NCI-H187 treated with DMSO at 0.1 percent for 48 hours (cell line): ENCODE measurements around the gene KIF2A.

Experiments
- DNase-seq: peaks from one replicate; lab custom pipeline; 2025; lab: John Stamatoyannopoulos, UW

The KIF2A gene

GRCh38 chr5:62328772-62329491 lies 22.9 kb downstream of the KIF2A start:
- DNase-seq: peak; percentile 46

- DNase-seq: no peak
Observed at GRCh38 chr5:62330302-62330701, 24.3 kb downstream of the KIF2A start.

GRCh38 chr5:62331921-62332320 lies 25.9 kb downstream of the KIF2A start:
- DNase-seq: no peak

GRCh38 chr5:62333250-62333794 lies 27.3 kb downstream of the KIF2A start:
- DNase-seq: no peak

- DNase-seq: no peak
Observed at GRCh38 chr5:62334082-62334481, 28.1 kb downstream of the KIF2A start.

- DNase-seq: no peak
Observed at GRCh38 chr5:62340392-62340791, 34.4 kb downstream of the KIF2A start.

GRCh38 chr5:62340979-62341378 lies 35.0 kb downstream of the KIF2A start:
- no peak for DNase-seq

GRCh38 chr5:62341783-62342475 lies 35.9 kb downstream of the KIF2A start:
- DNase-seq: no peak

- DNase-seq: no peak
Observed at GRCh38 chr5:62342476-62342837, 36.5 kb downstream of the KIF2A start.

GRCh38 chr5:62343428-62343827 lies 37.4 kb downstream of the KIF2A start:
- DNase-seq: no peak

GRCh38 chr5:62346748-62347147 lies 40.7 kb downstream of the KIF2A start:
- DNase-seq: no peak

- DNase-seq: no peak
Observed at GRCh38 chr5:62347928-62348327, 41.9 kb downstream of the KIF2A start.

GRCh38 chr5:62348723-62349481 lies 42.9 kb downstream of the KIF2A start:
- no peak for DNase-seq

GRCh38 chr5:62354028-62354874 lies 48.2 kb downstream of the KIF2A start:
- no peak for DNase-seq

- no peak for DNase-seq
Observed at GRCh38 chr5:62362701-62363100, 56.7 kb downstream of the KIF2A start.

- no peak for DNase-seq
Observed at GRCh38 chr5:62369039-62369438, 63.0 kb downstream of the KIF2A start.

- no peak for DNase-seq
Observed at GRCh38 chr5:62371409-62371808, 65.4 kb downstream of the KIF2A start.

GRCh38 chr5:62372600-62372999 lies 66.6 kb downstream of the KIF2A start:
- DNase-seq: no peak

GRCh38 chr5:62373382-62373781 lies 67.4 kb downstream of the KIF2A start:
- DNase-seq: no peak

GRCh38 chr5:62374090-62374489 lies 68.1 kb downstream of the KIF2A start:
- DNase-seq: no peak

GRCh38 chr5:62375627-62376026 lies 69.6 kb downstream of the KIF2A start:
- DNase-seq: no peak

- no peak for DNase-seq
Observed at GRCh38 chr5:62376064-62376463, 70.1 kb downstream of the KIF2A start.
